IgD-negative memory B cell (primary cell): Measurements from ENCODE around the gene GNAI3. TPM values are rescaled to one million over a fixed set of nuclear protein-coding genes. Genes with fewer than 3 reads are reported as not detected.
A peak's percentile ranks its signal among the peaks of the same experiment; 100 is the strongest.
"Not testable (repeated sequence)": the region's sequence is repeated elsewhere in the genome, so short reads cannot be mapped to it uniquely, and the experiment has no call there.

Experiments
- H3K27ac Mint-ChIP-seq, 3 donors: one replicate each; pipeline ENCODE4 v1.8.0; 2020 to 2022; ENCODE audit warnings: mild to moderate bottlenecking in 3 of 3, mixed read lengths in 3 of 3, moderate library complexity in 1 of 3
- H3K27me3 Mint-ChIP-seq: one replicate; pipeline ENCODE4 v1.8.0; 2021; ENCODE audit warnings: mixed read lengths
- H3K36me3 Mint-ChIP-seq: one replicate; pipeline ENCODE4 v1.8.0; 2020; ENCODE audit warnings: mild to moderate bottlenecking, mixed read lengths
- H3K4me1 Mint-ChIP-seq, 3 donors: one replicate each; pipeline ENCODE4 v1.8.0; 2020 to 2022; ENCODE audit warnings: mixed read lengths in 3 of 3, mild to moderate bottlenecking in 1 of 3
- H3K4me3 Mint-ChIP-seq, 4 donors: one replicate each; pipeline ENCODE4 v1.8.0; 2020 to 2022; ENCODE audit warnings: mild to moderate bottlenecking in 4 of 4, mixed read lengths in 4 of 4, moderate library complexity in 3 of 4
- H3K9me3 Mint-ChIP-seq, 3 donors: one replicate each; pipeline ENCODE4 v1.8.0; 2020 to 2021; ENCODE audit warnings: mixed read lengths in 3 of 3, mild to moderate bottlenecking in 1 of 3
- polyA plus RNA-seq: library from polyadenylated mRNA; unstranded; fragments of 300-500 nt; fragmentation: Illumina TruSeq; gene quantifications from one replicate; pipeline ENCODE4 v1.2.3, GENCODE V29; 2021

The GNAI3 gene
- polyA plus RNA-seq, 1 donor from 2014 or later = 8.1 TPM

DNA sequence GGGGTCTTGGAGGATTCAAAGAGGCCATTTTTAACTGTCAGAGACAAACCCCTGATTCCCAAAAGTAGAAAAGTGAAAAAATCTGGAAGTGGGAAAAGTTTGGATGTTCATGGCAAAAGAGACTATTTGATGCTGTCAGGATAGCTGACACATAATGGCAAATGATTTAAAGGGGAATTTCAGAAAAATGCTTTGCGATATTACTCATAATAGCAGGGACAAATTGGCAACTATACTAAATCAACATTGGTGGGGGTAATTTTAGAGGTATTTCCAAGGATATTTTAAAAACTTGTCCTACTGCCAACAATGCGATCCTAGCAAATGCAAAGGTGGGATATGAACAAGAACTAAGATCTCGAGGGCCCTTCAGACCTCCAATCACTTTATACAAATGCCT lies 102.2 kb downstream of the GNAI3 start:
- Mint-ChIP-seq H3K9me3 (no peaks in the 10 kb centered on the region), H3K4me3 (no peak overlapping the region), H3K4me1 (peaks cover 6 to 15% (median 9%) of the 10 kb centered on the region in 3 donors), H3K27me3 (peaks cover 9% of the 10 kb centered on the region), H3K36me3 (no peaks in the 10 kb centered on the region), H3K27ac (no peak overlapping the region)

DNA sequence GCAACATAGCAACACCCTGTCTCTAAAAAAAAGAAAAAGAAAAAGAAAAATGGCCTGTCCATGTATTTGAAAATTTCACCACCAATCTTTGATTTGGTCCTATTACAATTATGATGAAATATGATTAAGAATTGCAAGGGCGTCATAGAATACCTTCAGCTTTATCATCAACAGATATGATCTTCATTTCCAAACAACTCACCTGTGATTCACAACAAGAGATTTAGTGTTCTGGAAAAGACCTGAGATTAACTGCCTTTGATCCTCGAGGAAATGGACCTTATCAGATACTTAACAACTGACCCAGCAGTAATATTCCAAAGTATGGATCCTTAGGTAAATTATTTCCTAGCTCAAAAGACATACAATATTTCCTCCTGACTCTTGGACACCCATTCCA lies 104.0 kb downstream of the GNAI3 start:
- H3K27ac Mint-ChIP-seq = no peak overlapping the region
- H3K36me3 Mint-ChIP-seq = no peaks in the 10 kb centered on the region
- H3K27me3 Mint-ChIP-seq = peaks cover 9% of the 10 kb centered on the region
- peaks cover 7 to 19% (median 13%) of the 10 kb centered on the region in 3 donors for H3K4me1 Mint-ChIP-seq
- H3K4me3 Mint-ChIP-seq = peak overlapping the region in 1 of 4 donors; percentile 44
- H3K9me3 Mint-ChIP-seq = no peaks in the 10 kb centered on the region

DNA sequence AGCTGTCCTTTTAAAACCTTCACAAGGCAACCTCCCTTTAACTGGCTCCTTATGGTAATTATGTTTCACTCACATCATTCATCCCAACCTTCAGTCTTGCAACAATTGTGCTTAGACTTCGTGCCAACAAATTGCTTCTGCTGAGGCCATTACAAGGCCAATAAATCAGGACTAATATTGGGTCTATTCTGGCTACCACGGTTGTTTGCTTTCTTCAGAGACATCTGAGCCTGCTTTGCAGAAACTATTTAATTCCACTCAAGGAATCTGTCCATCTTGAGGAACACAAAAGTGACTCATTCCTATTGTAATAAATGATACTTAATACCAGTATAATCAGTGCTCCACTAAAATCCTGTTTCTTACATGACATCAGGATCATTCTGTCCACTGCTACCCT lies 104.9 kb downstream of the GNAI3 start:
- H3K4me1 Mint-ChIP-seq = peaks cover 9 to 19% (median 13%) of the 10 kb centered on the region in 3 donors
- H3K27ac Mint-ChIP-seq = peak overlapping the region in 1 of 3 donors; percentile 10
- no peaks in the 10 kb centered on the region for H3K9me3 Mint-ChIP-seq
- peak overlapping the region; percentile 21 to 63 (median 56) for H3K4me3 Mint-ChIP-seq
- peaks cover 9% of the 10 kb centered on the region for H3K27me3 Mint-ChIP-seq
- peaks cover 1% of the 10 kb centered on the region for H3K36me3 Mint-ChIP-seq

DNA sequence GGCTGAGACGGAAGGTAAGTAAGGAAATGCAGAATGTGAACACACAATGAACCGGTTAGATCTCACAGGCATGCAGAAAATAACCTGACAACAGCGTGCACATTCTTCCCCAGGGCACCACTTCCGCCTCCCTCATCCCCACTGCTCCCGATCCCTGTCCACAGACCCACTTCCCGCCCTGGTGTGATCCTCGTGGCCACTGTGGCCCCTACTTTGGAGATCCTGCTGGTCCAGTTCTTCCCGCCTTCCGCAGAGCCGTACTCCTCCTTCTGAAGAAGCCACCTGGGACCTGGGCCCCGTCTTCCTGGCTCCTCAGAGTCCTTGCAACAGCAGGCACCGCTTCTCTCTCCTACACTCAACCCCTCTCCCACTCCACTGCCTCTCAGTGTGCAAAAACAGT lies 106.1 kb downstream of the GNAI3 start:
- Mint-ChIP-seq H3K36me3 (peaks cover 1% of the 10 kb centered on the region), H3K27ac (peak overlapping the region in 2 of 3 donors; percentile 71 to 89), H3K27me3 (peaks cover 9% of the 10 kb centered on the region), H3K4me3 (peak overlapping the region in 2 of 4 donors; percentile 91 to 95), H3K4me1 (peaks cover 7 to 19% (median 18%) of the 10 kb centered on the region in 3 donors), H3K9me3 (no peaks in the 10 kb centered on the region)

DNA sequence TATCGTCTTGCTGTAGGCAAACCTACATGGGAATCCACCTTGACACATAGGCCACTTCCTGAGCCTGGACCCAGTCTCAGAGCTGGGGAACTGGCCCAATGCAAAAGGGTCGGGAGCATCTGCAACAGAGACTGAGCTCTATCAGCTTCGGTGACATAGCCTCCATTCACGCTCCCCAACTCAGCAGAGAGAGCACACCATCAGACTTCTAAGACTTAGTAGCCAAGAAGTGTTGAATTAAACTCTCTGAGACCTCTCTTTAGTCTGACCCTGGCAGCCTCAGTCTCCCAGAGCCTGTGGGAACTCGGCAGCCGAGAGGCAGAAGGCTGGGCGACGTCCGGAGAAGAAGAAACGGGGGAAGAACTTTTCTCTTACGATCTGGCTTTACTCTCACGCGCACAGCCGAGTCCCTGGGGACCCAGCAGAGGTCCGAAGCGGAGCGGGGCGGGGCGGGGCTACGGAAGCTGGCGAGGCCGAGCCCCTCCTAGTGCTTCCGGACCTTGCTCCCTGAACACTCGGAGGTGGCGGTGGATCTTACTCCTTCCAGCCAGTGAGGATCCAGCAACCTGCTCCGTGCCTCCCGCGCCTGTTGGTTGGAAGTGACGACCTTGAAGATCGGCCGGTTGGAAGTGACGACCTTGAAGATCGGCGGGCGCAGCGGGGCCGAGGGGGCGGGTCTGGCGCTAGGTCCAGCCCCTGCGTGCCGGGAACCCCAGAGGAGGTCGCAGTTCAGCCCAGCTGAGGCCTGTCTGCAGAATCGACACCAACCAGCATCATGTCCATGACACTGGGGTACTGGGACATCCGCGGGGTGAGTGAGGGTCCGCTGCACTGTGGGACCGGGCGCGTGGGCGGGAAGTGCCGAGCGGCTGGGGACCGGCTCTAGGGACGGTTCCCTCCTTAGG lies 107.5 kb downstream of the GNAI3 start, which contains the start of gene GSTM4:
TSS of gene GSTM4 (plus strand) at position 485 of the 905 bp plus-strand sequence. CDS start at position 776, 291 bp downstream.
- H3K9me3 Mint-ChIP-seq = no peaks in the 10 kb centered on the region

GRCh38 chr1:109657395-109657794 lies 109.0 kb downstream of the GNAI3 start:
- Mint-ChIP-seq H3K4me3 (peak overlapping the region in 3 of 4 donors; percentile 77 to 95 (median 89)), H3K36me3 (peaks cover 1% of the 10 kb centered on the region), H3K27me3 (peaks cover 6% of the 10 kb centered on the region), H3K9me3 (no peaks in the 10 kb centered on the region), H3K4me1 (peaks cover 7 to 18% (median 18%) of the 10 kb centered on the region in 3 donors), H3K27ac (peak overlapping the region in 1 of 3 donors; percentile 62)

More for the DNA sequence above, 107.5 kb downstream of the GNAI3 start, which contains the start of gene GSTM4:
- Mint-ChIP-seq H3K27ac (peak within 1 kb of the TSS; percentile 71 to 96 (median 89)), H3K27me3 (peaks cover 6% of the 10 kb centered on the region), H3K4me1 (peaks cover 7 to 18% (median 18%) of the 10 kb centered on the region in 3 donors), H3K4me3 (peak within 1 kb of the TSS; percentile 89 to 97 (median 93)), H3K36me3 (peaks cover 1% of the 10 kb centered on the region)

DNA sequence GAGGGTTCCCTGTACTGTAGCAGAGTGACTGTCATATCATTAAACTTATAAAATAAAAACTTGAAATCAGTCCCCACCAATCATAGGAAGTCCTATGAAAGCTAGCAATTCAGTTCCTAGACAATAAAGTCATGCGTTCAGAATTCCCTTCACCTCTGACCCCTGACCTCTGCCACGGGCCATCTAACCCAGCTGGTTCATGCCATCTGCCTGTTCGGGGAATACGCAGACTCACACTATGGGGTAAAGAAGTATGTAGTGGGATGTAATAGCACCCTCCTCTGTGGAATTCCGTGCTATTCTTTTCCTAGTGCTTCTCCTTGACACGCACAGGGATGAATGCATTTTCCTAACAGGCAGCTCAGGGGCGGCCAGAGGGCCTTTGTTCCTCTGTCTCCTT lies 109.6 kb downstream of the GNAI3 start:
- Mint-ChIP-seq H3K4me3 (peak overlapping the region in 2 of 4 donors; percentile 33 to 89), H3K9me3 (no peaks in the 10 kb centered on the region), H3K36me3 (peaks cover 2% of the 10 kb centered on the region), H3K27me3 (peaks cover 6% of the 10 kb centered on the region), H3K4me1 (peaks cover 7 to 18% (median 18%) of the 10 kb centered on the region in 3 donors), H3K27ac (no peak overlapping the region)

DNA sequence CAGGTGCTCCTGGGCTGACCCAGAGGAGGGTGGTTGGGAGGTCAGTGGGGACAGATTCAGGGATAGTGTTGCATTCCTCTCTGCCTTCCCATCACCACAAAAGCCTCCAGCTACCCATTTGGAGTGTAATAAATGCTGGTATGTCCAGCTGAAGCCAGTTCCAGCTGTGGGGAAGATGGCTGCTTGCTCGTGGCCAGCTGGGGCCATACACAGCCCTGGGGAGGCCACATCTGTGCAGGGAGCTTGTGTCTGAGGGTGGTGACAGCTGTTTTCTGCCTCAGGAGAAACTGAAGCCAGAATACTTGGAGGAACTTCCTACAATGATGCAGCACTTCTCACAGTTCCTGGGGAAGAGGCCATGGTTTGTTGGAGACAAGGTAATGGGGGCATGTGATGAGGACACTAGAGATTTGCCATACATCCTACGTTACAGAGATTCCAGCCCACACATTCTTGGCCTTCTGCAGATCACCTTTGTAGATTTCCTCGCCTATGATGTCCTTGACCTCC lies 110.2 kb downstream of the GNAI3 start:
- peaks cover 5% of the 10 kb centered on the region for H3K27me3 Mint-ChIP-seq
- H3K9me3 Mint-ChIP-seq = no peaks in the 10 kb centered on the region
- peak overlapping the region in 3 of 4 donors; percentile 41 to 89 (median 45) for H3K4me3 Mint-ChIP-seq
- peak overlapping the region in 1 of 3 donors; percentile 67 for H3K27ac Mint-ChIP-seq
- H3K36me3 Mint-ChIP-seq = peaks cover 2% of the 10 kb centered on the region
- peaks cover 7 to 18% (median 16%) of the 10 kb centered on the region in 3 donors for H3K4me1 Mint-ChIP-seq

- peaks cover 3% of the 10 kb centered on the region for H3K27me3 Mint-ChIP-seq
- H3K4me1 Mint-ChIP-seq = peaks cover 7 to 18% (median 16%) of the 10 kb centered on the region in 3 donors
- no peak overlapping the region for H3K27ac Mint-ChIP-seq
- H3K4me3 Mint-ChIP-seq = peak overlapping the region in 1 of 4 donors; percentile 58
- no peaks in the 10 kb centered on the region for H3K9me3 Mint-ChIP-seq
- peaks cover 2% of the 10 kb centered on the region for H3K36me3 Mint-ChIP-seq
These were observed 110.7 kb downstream of the GNAI3 start for GRCh38 chr1:109659145-109659544.

DNA sequence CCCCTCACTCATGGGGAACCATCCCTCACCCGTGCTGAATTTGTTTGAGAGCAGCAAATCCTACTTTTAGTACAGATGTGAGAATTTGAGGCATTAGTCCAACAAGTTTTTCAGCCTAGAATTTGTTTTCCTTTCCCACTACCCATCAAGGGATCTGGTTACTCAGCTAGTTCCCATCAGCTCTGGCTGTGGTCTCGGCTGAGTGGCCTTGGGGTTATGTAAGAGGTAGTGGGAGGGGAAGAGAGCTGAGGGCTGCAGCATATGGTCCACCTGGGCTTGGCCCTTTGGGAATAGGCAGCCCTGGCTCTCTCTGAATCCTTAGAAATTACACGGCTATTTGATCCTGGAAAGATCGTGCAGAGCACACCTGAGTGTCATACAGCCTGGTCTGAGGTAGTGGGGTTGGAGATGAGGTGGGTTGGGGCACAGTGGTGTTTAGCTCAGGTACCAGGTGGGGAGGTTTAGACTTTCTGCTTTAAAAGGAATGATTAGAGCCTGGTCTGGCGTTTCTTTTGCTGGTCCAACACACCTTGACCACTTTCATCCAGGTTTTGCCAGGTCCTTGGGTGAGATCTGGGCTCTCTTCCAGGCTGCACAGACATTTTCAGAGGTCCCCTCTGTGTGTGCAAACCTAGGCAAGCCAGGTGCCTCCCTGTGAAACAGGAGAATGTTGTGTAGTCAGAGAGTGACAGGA lies 111.7 kb downstream of the GNAI3 start:
- Mint-ChIP-seq H3K27ac (no peak overlapping the region), H3K9me3 (no peaks in the 10 kb centered on the region), H3K27me3 (no peaks in the 10 kb centered on the region), H3K36me3 (peaks cover 2% of the 10 kb centered on the region), H3K4me3 (peak overlapping the region in 1 of 4 donors; percentile 58), H3K4me1 (peaks cover 7 to 13% (median 9%) of the 10 kb centered on the region in 3 donors)

- H3K9me3 Mint-ChIP-seq, H3K27me3 Mint-ChIP-seq, H3K27ac Mint-ChIP-seq, H3K4me3 Mint-ChIP-seq, H3K4me1 Mint-ChIP-seq, H3K36me3 Mint-ChIP-seq: not testable (repeated sequence)
These were observed 112.2 kb downstream of the GNAI3 start for GRCh38 chr1:109660691-109661026.

DNA sequence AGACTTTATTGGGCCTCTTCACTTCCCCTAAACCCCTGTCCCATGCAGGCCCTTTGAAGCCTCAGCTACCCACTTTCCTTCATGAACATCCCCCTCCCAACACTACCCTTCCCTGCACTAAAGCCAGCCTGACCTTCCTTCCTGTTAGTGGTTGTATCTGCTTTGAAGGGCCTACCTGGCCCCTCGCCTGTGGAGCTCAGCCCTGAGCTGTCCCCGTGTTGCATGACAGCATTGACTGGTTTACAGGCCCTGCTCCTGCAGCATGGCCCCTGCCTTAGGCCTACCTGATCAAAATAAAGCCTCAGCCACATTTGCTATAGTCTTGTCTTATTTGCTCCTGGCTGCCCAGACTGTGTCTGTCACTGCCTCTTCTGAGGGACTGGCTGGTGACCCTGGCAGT lies 113.0 kb downstream of the GNAI3 start:
- Mint-ChIP-seq H3K36me3 (peaks cover 2% of the 10 kb centered on the region), H3K27ac (no peak overlapping the region), H3K4me3 (no peak overlapping the region), H3K9me3 (no peaks in the 10 kb centered on the region), H3K4me1 (peaks cover 2 to 4% (median 3%) of the 10 kb centered on the region in 3 donors), H3K27me3 (no peaks in the 10 kb centered on the region)

DNA sequence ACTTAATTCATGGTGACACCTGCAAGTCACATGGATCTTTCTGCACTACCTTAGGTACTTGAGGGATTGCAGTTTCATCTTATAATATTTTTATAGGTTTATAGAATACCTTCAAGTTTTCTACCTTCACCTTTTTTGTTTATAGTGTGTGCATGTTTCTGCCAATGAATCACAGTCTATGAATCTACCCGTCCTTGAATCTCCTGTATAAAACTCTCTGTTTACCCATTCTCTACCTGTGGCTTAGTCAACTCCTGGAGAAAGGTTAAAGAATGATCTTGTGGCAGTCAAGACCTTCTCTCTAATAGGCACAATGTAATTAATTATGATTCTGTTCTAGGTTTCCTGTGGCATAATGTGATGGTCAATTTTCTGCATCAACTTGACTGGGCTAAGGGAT lies 116.3 kb downstream of the GNAI3 start:
- Mint-ChIP-seq H3K27ac (no peak overlapping the region), H3K36me3 (peaks cover 6% of the 10 kb centered on the region), H3K4me3 (no peak overlapping the region), H3K9me3 (no peaks in the 10 kb centered on the region), H3K4me1 (peaks cover 0 to 10% (median 8%) of the 10 kb centered on the region in 3 donors), H3K27me3 (no peaks in the 10 kb centered on the region)

- Mint-ChIP-seq H3K4me3 (peak within 1 kb of the TSS; percentile 42 to 91 (median 82)), H3K27me3 (no peaks in the 10 kb centered on the region)
These were observed 119.2 kb downstream of the GNAI3 start, which contains the start of gene GSTM2 for GRCh38 chr1:109667452-109668122. Gene GSTM2, plus strand, starts transcription at chr1:109668057. Its CDS starts 59 bp downstream, at chr1:109668116.

More at GRCh38 chr1:109667452-109668122, 119.2 kb downstream of the GNAI3 start, which contains the start of gene GSTM2:
- Mint-ChIP-seq H3K27ac (peak within 1 kb of the TSS in 1 of 3 donors; percentile 75), H3K9me3 (no peaks in the 10 kb centered on the region), H3K4me1 (peaks cover 0 to 12% (median 8%) of the 10 kb centered on the region in 3 donors), H3K36me3 (peaks cover 9% of the 10 kb centered on the region)
